Measurements from ENCODE around the gene SMG5.
"Not testable (repeated sequence)": the region's sequence is repeated elsewhere in the genome, so short reads cannot be mapped to it uniquely, and the experiment has no call there.

Gene SMG5

DNA sequence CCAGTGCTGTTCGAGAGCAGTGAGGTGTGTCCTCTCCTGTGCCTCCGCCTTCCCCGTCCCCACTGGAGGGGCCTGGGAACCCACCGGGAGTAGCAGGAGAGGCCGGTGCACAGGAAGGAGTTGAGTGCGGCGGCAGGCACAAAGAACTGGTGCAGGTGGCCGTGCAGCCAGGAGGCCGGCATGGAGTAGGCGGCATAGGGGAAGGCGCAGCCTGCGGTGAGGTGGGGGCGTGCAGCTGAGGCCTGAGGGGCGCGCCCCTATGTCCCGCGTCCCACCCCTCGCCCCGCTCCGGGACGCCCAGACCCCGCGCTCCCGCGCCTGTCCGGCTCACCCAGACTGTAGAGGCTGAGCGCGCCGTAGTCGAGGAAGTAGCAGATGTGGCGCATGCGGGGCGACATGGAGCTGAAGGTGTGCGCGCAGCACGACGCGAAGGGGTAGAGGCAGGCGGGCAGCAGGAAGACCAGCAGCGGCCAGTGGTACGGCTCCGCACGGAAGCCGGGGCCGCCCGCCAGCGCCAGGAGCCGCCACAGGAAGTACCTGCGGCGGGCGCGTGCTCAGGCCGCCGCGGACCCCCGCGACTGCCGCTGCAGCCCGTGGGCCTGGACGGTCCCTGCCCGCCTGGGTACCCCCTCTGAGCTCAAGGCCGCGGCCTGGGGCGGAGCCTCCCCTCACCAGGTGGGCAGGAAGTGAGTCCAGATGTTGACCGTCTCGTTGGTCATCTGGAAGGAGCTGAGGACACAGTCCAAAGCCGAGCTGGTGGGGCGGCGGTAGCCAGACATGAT is 37.0 kb downstream of the SMG5 start:
- no peak for DNase-seq

DNA sequence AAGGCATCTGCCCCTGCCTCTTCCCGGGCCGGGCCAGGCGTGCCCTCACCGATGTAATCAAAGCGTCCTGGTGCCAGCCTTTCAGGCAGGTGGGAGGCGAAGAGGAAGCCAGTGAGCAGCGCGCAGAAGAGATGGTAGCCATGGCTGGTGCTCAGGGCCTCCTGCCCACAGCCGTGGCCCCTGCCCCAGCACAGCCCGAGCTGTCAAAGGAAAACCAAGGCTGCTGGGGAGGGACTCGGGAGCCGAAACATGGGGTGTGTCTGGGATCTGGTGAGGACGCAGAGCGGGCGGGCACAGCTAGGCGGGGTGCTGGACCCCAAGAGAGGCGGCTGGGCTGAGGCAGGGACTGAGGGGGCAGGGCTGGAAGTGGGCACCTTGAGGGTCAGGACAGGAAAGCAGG is 37.9 kb downstream of the SMG5 start:
- no peak for DNase-seq

GRCh38 chr1:156244126-156244525 is 38.5 kb downstream of the SMG5 start:
- DNase-seq = no peak

- DNase-seq = no peak
These were observed 39.9 kb downstream of the SMG5 start for GRCh38 chr1:156242738-156243137.

DNA sequence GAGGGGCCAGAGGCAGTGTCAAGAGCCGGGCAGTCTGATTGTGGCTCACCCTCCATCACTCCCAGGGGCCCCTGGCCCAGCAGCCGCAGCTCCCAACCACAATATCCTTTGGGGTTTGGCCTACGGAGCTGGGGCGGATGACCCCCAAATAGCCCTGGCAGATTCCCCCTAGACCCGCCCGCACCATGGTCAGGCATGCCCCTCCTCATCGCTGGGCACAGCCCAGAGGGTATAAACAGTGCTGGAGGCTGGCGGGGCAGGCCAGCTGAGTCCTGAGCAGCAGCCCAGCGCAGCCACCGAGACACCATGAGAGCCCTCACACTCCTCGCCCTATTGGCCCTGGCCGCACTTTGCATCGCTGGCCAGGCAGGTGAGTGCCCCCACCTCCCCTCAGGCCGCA is 40.7 kb downstream of the SMG5 start, which contains the start of gene BGLAP:
Gene BGLAP, plus strand, starts transcription at position 259 of the 400 bp plus-strand sequence. Its CDS starts 48 bp downstream, at position 307.
- DNase-seq = no peak

- DNase-seq = peak; percentile 42
These were observed 41.3 kb downstream of the SMG5 start for GRCh38 chr1:156241311-156241811.

GRCh38 chr1:156238248-156238647 is 44.4 kb downstream of the SMG5 start:
- no peak for DNase-seq

- DNase-seq = no peak
These were observed 46.5 kb downstream of the SMG5 start for GRCh38 chr1:156236164-156236563.

DNA sequence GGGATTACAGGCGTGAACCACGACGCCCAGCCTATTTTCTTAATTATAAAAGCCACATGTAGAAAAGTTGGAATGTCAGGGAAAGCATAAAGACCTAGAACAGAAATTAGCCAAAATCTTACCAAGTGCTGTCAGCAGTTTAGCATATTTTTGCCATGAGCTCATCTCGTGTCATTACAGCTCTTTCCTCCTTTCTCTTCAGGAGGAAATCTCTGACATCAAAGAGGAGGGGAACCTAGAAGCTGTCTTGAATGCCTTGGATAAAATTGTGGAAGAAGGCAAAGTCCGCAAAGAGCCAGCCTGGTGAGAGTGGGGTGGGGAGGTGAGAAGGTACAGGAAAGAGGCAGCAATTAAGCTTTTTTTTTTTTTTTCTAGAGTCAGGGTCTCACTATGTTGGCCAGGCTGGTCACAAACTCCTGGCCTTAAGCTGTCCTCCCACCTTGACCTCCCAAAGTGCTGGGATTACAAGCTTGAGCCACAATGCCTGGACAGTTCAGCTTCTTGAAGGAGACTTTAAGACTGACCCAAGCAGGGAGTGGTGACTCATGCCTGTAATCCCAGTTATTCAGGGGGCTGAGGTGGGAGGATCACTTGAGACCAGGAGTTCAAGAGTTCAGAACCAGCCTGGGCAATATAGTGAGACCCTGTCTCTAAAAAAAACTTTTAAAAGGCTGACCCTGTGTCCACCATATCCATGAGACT is 49.0 kb downstream of the SMG5 start:
- DNase-seq = peak; percentile 88

DNA sequence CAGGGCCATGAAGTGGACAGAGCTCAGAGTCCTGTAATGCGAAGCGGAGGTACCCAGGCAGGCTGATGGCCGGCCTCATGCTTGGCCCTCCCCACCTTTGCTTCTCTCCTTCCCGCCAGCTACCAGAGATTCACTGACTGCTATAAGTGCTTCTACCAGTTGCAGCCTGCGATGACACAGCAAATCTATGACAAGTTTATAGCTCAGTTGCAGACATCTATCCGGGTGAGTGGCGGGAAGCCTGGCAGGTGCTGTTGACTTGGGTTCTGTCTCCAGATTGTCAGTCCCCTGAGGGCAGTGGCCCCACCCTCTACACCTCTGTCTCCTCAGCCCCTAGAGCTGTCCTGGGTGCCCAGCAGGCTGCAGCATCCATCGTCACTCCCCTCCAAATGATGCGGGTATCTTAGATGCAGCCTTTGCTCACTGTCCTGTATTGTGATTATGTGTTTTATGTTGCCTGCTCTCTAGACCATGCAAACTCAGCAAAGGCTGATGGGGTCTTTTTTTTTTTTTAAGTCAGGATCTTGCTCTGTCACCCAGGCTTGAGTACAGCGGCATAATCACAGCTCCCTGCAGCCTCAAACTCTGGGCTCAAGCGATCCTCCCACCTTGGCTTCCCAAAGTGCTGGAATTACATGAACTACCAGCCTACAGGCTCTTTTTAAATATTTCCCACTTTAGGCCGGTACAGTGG is 50.3 kb downstream of the SMG5 start:
- DNase-seq = no peak

DNA sequence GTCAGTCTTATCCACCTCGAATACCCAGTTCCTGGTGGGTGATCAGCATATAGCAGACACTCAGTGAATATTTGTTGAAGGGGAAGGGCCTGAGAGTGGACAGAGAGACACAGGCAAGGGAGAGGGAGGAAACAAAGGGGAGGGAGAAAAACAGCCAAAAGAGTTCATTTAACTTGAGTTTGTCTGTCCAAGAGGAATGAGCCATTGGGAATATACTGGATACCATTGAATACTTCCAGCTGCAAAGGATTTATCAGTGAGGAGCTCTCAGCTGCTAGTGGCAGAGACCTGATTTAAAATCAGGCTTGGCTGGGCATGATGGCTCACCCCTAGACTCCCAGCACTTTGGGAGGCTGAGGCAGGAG is 52.2 kb downstream of the SMG5 start:
- DNase-seq = no peak

- DNase-seq = no peak
These were observed 52.7 kb downstream of the SMG5 start for GRCh38 chr1:156229809-156230472.

DNA sequence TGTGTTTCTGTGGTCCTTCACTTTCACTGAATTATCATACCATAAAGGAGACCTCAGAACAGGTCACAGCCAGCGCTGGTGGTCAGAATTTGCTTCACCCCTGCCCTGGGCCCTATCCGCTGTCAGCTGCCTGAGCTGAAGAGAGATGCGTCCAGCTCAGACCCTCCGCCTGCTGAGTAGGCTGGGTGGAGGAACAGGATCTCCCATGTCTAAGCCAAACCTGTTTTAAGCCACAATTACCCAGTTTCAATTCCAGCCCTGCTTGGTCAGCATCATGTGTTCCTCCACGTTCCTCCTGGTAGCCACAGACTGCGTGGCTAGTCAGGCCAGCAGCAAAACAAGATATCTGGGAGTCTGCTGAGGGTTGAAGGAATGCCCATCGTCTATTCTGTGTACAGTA is 54.1 kb downstream of the SMG5 start:
- no peak for DNase-seq

DNA sequence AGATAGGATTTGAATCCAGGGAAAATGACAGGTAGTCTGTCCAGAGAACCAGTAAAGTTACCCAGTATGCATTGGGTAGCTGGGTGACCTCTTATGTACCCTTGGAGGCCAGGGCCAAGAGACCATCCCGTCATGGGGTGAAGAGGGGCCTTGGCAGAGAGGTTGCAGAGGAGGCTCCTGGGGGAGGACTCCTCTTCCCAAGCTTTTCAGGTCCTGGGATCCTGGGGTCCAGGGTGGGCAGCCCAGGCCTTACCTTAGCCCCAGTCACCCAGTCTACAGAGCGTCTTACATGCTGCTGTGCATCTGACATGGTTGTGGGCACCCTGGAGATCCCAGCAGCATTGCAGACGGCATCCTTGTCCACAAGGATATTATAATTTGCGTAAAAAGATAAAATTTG is 55.8 kb downstream of the SMG5 start:
- DNase-seq = no peak

GRCh38 chr1:156226116-156226538 is 56.5 kb downstream of the SMG5 start:
- no peak for DNase-seq

DNA sequence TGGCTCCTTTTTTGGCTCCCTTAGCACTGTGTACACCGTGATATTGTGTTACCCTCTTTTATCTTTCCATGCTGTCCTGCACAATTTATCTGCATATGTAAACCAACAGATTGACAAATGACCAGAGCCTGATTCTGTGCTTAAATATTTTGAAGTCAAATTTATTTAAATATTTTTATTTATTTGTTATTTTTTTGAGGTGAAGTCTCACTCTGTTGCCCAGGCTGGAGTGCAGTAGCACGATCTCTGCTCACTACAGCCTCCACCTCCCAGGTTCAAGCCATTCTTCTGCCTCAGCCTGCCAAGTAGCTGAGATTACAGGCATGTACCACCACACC is 57.0 kb downstream of the SMG5 start:
- DNase-seq = no peak

GRCh38 chr1:156221986-156222692 is 60.5 kb downstream of the SMG5 start:
- no peak for DNase-seq

GRCh38 chr1:156220226-156220625 is 62.4 kb downstream of the SMG5 start:
- DNase-seq = no peak

- DNase-seq = no peak
These were observed 64.8 kb downstream of the SMG5 start for GRCh38 chr1:156217871-156218270.

DNA sequence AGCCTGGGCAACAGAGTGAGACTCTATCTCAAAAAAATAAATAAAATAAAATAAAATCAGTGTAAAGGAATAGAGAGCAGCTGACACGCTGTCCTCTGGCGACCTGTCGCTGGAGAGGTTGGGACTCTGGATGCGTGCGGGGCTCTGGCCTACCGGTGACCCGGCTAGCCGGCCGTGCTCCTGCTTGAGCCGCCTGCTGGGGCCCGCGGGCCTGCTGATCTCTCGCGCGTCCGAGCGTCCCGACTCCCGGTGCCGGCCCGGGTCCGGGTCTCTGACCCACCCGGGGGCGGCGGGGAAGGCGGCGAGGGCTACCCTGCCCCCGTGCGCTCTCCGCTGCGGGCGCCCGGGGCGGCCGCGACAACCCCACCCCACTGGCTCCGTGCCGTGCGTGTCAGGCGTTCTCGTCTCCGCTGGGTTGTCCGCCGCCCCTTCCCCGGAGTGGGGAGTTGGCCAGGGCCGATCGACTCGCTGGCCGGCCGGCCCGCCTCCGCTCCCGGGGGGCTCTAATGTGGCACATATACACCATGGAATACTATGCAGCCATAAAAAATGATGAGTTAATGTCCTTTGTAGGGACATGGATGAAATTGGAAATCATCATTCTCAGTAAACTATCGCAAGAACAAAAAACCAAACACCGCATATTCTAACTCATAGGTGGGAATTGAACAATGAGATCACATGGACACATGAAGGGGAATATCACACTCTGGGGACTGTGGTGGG is 66.1 kb downstream of the SMG5 start:
- DNase-seq = not testable (repeated sequence)

DNA sequence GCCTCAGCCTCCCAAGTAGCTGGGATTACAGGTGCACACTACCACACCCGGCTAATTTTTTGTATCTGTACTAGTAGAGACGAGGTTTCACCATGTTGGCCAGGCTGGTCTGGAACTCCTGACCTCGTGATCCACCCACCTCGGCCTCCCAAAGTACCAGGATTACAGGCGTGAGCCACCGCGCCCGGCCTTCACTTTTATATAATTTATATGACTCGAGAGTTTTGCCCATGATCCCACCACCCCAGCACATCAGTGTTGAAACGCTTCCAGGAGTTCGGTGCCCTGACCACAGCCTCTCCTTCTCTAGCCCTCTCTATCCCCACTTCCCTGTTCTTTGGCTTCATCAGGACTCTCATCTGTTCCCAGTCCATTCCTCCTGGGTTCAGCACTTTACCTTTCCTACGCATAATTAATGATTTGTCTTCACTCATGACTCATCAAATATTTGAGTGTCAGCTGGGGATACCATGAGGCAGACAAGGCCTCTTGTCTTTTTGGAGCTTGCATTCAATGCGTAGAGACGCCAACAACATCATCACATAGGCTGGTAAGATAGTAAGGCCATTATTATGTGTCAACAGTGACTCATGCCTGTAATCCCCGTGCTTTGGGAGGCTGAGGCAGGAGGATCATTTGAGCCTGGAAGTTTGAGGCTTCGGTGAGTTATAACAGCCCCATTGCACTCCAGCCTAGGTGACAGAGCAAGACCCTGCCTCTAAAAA is 68.4 kb downstream of the SMG5 start:
- peak; percentile 59 for DNase-seq

Data from fibroblast of skin of back (primary cell).